Measurements from ENCODE around the gene DLG5. TPM values are rescaled to one million over a fixed set of nuclear protein-coding genes. Genes with fewer than 3 reads are reported as not detected.

Gene DLG5
- total RNA-seq, 1 donor from 2014 or later: 35.5 TPM

- Mint-ChIP-seq H3K4me1 (ENCODE audit: low read depth, unreplicated experiment) (peaks cover 2% of the 10 kb centered on the region), H3K9me3 (ENCODE audit: unreplicated experiment) (no peaks in the 10 kb centered on the region), H3K36me3 (ENCODE audit: unreplicated experiment) (no peaks in the 10 kb centered on the region), H3K27me3 (ENCODE audit: unreplicated experiment) (no peaks in the 10 kb centered on the region), H3K4me3 (ENCODE audit: unreplicated experiment) (no peak overlapping the region), H3K27ac (ENCODE audit: unreplicated experiment) (no peak overlapping the region)
- DNase-seq: peak; percentile 76
- peak; percentile 58 for TF ChIP-seq CTCF (IDR thresholded peaks at IDR 0.05; ENCODE audit: partially characterized antibody, unreplicated experiment)
Observed at GRCh38 chr10:77756319-77757232, 170.0 kb downstream of the DLG5 start.

GRCh38 chr10:77746047-77746707, 180.4 kb downstream of the DLG5 start:
- H3K27me3 Mint-ChIP-seq (ENCODE audit: unreplicated experiment): peaks cover 2% of the 10 kb centered on the region
- H3K4me3 Mint-ChIP-seq (ENCODE audit: unreplicated experiment): no peak overlapping the region
- no peak for TF ChIP-seq CTCF (IDR thresholded peaks at IDR 0.05; ENCODE audit: partially characterized antibody, unreplicated experiment)
- H3K27ac Mint-ChIP-seq (ENCODE audit: unreplicated experiment): no peak overlapping the region
- H3K36me3 Mint-ChIP-seq (ENCODE audit: unreplicated experiment): peaks cover 12% of the 10 kb centered on the region
- H3K9me3 Mint-ChIP-seq (ENCODE audit: unreplicated experiment): peaks cover 2% of the 10 kb centered on the region
- H3K4me1 Mint-ChIP-seq (ENCODE audit: low read depth, unreplicated experiment): no peaks in the 10 kb centered on the region
- no peak for DNase-seq

GRCh38 chr10:77744245-77744644, 182.3 kb downstream of the DLG5 start:
- Mint-ChIP-seq H3K9me3 (ENCODE audit: unreplicated experiment) (no peaks in the 10 kb centered on the region), H3K4me1 (ENCODE audit: low read depth, unreplicated experiment) (no peaks in the 10 kb centered on the region), H3K4me3 (ENCODE audit: unreplicated experiment) (no peak overlapping the region), H3K36me3 (ENCODE audit: unreplicated experiment) (peaks cover 15% of the 10 kb centered on the region), H3K27me3 (ENCODE audit: unreplicated experiment) (no peaks in the 10 kb centered on the region), H3K27ac (ENCODE audit: unreplicated experiment) (no peak overlapping the region)
- DNase-seq: no peak
- no peak for TF ChIP-seq CTCF (IDR thresholded peaks at IDR 0.05; ENCODE audit: partially characterized antibody, unreplicated experiment)

GRCh38 chr10:77742172-77742571, 184.4 kb downstream of the DLG5 start:
- Mint-ChIP-seq H3K36me3 (ENCODE audit: unreplicated experiment) (peaks cover 12% of the 10 kb centered on the region), H3K4me3 (ENCODE audit: unreplicated experiment) (no peak overlapping the region), H3K27me3 (ENCODE audit: unreplicated experiment) (no peaks in the 10 kb centered on the region), H3K27ac (ENCODE audit: unreplicated experiment) (no peak overlapping the region), H3K9me3 (ENCODE audit: unreplicated experiment) (no peaks in the 10 kb centered on the region), H3K4me1 (ENCODE audit: low read depth, unreplicated experiment) (no peaks in the 10 kb centered on the region)
- no peak for TF ChIP-seq CTCF (IDR thresholded peaks at IDR 0.05; ENCODE audit: partially characterized antibody, unreplicated experiment)
- no peak for DNase-seq

GRCh38 chr10:77741746-77742145, 184.8 kb downstream of the DLG5 start:
- Mint-ChIP-seq H3K9me3 (ENCODE audit: unreplicated experiment) (no peaks in the 10 kb centered on the region), H3K36me3 (ENCODE audit: unreplicated experiment) (peaks cover 12% of the 10 kb centered on the region), H3K27me3 (ENCODE audit: unreplicated experiment) (no peaks in the 10 kb centered on the region), H3K4me3 (ENCODE audit: unreplicated experiment) (no peak overlapping the region), H3K4me1 (ENCODE audit: low read depth, unreplicated experiment) (no peaks in the 10 kb centered on the region), H3K27ac (ENCODE audit: unreplicated experiment) (no peak overlapping the region)
- no peak for DNase-seq
- TF ChIP-seq CTCF (IDR thresholded peaks at IDR 0.05; ENCODE audit: partially characterized antibody, unreplicated experiment): no peak
